NCI-H2171 (cell line): ENCODE data around the gene CALML4.

Source experiments
- DNase-seq: peaks from one replicate; lab custom pipeline; 2025; lab: John Stamatoyannopoulos, UW

CALML4 gene

GRCh38 chr15:68143785-68144184 lies 61.3 kb downstream of the CALML4 start:
- no peak for DNase-seq

GRCh38 chr15:68143129-68143528 lies 62.0 kb downstream of the CALML4 start:
- no peak for DNase-seq
